HG03135 (cell line): ENCODE results near the gene DTX1.
A peak's percentile ranks its signal among the peaks of the same experiment; 100 is the strongest.

Source experiments
- ATAC-seq: cut with Tn5 transposase; IDR thresholded peaks from one replicate; pipeline ENCODE4 v1.9.1; 2021; ENCODE audit warnings: mild to moderate bottlenecking, moderate library complexity; ENCODE audit not compliant: unreplicated experiment

The DTX1 gene

DNA sequence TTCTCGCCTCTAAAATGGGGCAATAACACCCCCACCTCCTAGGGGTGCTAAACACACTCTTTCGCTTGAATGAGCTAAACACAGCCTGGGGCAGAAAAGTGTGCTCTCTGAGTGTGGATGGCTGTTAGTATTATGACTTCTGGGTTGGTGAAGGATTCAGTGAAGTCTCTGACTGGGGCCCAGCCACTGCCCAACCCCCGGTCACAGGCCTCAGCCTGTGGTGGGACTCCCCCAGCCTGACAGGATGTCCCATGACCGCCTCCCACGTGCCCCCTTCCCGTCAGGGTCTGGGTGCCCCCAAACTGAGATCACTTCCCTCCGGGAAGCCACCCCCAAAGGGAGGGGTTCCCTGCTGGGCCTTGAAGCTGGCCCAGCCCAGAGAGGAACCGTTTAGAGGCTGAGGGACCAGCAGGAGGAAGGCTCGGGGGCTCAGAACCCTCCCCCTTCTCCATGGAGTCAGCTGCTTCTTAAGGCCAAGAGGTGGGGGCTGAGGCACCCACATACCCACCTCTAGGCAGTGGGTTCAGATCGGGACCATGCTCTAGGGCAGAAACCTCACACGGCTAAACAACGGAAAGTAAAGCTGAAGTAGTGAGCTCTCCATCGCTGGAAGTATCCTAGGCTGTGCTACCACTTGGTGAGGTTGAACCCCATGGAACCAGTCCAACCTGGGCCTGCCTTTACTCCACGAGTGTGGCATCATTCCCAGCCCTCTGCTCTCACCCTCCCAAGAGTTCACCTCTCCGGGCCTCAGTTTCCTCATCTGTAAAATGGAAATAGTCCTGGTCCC lies 13.8 kb downstream of the DTX1 start:
- no peak for ATAC-seq

DNA sequence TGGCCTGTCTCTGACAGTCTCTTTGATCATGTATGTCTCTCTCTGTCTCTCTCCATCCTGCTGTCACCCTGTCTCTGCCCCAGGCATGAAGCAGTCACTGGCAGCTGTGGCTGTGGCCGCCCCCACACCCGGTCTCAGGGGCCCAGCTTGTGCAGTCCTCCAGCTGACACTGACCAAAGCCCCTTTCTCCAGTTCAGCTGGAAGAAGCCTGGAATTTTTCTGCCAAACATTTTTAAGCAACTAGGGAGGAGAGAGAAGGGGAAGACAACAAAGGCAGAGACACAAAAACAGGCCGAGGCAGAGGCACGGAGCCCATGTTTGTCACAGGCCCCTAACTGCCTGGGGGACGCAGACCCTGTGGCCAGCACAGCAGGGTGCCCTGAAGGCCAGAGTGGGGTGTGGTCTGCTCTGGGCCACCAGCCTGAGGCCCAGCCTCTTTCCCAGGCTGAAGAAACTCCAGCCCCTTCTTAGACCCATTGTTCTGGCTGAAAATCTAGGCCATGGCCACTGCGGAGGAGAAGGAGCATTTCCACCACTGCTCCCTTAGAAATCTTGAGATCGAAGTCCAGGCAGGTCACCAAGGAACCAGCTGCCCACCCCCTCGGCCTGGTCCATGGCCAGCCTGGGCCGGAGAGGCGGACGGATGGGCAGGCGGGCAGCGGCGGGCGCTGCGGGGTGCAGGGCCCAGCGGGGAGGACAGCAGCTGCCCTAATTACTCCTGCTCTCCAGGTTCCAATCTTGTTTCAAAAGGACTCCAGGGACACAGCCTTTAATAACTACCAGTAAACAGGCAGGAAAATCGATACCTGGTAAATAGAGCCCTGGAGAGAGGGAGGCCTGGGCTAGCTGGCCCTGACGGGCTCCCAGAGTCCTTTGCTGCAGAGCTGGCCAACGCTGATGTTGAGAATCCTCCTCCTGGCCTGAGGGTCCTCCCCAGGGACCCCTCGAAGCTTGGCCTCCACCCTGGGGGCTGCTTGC lies 14.9 kb downstream of the DTX1 start:
- no peak for ATAC-seq

DNA sequence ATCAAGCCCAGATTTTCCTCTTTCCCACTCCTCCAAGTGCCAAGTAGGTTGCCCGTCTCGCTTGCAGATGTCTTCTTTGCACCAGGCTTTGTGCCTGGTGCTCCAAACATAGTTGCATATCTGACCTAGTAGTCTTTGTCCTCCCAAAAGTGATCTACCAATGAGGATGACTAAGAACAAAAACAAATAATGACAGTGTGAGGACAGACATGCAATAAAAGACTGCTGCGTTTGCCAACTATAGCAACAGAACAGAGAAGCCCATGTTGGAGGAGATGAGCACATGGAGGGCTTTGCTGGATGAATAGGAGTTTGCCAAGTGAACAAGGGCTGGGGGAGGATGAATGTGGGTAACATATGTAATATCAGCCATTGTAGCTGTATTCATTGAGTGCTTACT lies 15.6 kb downstream of the DTX1 start:
- no peak for ATAC-seq

DNA sequence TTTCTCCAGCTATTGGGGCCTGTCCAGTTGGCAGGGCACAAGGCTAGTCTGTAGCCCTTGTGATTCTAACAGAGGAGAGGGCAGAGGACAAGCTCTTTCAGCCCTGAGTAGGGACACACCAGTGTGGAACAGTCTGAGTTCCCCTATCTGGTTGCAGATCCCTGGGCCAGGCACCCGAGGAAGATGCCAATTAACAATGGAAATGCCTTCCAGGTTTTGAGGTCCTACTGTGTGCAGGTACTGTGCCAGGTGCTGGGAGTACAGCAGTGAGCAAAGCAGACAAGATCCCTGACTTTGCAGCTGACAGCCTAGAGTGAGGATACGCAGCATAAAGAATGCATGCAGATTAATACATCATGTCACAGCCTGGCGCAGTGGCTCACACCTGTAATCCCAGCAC lies 17.1 kb downstream of the DTX1 start:
- ATAC-seq = no peak

DNA sequence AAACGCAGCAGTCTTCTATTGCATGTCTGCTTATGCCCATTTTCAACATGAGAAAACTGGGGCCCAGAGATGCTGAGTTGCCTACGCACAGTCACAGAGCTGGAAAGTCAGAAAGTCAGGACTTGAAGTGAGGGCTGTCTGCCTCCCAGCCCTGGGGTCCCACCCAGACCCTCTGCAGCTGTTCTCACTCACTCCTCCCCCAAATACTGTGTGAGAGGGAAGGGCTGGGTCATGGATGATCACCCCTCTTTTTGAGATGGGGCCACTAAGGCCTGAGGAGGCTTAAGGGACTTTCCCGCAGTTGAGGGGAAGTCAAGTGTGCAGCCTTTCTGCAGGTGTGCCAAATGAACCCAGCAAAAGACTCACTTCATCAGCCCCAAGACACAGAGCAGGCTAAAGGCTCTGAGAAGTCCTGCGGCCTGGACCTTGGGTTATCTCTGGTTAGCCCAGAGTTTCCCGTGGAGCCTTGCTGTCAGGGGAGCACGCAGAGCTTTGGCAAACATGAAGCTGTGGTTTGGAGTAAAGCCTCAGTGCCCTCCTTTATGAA lies 18.7 kb downstream of the DTX1 start:
- peak; percentile 89 for ATAC-seq

DNA sequence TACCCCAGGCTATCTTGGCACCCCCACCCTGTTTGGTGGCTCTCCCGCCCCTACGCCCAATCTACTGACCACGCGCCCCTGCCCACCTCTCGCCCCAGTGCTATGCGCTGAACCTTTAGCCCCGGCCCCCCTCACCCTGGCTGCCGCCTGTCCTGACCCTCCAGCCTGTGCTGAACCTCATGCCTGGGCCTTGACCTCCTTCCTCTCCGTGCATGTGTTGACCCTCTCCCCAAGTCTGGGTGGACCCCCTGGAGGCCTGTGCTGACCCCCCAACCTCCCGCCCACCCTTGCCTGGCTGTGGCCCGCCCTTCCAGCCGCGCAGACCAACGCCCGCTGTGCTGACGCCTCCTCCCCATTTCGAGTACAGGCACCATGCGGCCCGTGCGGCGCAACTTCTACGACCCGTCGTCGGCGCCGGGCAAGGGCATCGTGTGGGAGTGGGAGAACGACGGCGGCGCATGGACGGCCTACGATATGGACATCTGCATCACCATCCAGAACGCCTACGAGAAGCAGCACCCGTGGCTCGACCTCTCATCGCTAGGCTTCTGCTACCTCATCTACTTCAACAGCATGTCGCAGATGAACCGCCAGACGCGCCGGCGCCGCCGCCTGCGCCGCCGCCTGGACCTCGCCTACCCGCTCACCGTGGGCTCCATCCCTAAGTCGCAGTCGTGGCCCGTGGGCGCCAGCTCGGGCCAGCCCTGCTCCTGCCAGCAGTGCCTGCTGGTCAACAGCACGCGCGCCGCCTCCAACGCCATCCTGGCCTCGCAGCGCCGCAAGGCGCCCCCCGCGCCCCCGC lies 20.7 kb downstream of the DTX1 start:
- ATAC-seq = no peak

GRCh38 chr12:113077859-113078255 lies 21.3 kb downstream of the DTX1 start:
- ATAC-seq = no peak

GRCh38 chr12:113081873-113082272 lies 25.3 kb downstream of the DTX1 start:
- no peak for ATAC-seq

DNA sequence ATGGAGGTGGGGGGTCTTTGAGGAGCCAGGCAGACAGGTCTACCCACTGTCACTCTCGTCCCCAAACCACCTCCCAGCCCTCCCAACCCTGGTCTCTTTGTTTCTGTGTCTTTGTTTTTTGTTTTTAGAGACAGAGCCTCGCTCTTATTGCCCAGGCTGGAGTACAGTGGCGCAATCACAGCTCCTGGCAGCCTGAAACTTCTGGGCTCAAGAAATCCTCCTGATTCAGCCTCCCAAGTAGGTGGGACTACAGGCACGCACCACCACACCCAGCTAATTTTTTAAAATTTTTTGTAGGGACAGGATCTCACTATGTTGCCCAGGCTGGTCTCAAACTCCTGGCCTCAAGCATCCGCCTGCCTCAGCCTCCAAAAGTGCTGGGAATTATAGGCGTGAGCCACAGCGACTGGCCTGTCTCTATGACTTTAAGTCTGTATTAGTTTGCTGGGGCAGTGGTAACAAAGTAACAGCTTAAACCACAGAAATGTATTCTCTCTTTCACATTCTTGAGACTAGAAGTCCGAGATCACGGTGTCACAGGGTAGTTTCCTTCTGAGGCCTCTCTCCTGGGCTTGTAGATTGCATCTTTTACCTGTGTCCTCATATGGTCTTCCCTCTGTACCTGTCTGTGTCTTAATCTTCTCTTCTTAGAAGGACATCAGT lies 26.1 kb downstream of the DTX1 start:
- peak; percentile 72 for ATAC-seq

DNA sequence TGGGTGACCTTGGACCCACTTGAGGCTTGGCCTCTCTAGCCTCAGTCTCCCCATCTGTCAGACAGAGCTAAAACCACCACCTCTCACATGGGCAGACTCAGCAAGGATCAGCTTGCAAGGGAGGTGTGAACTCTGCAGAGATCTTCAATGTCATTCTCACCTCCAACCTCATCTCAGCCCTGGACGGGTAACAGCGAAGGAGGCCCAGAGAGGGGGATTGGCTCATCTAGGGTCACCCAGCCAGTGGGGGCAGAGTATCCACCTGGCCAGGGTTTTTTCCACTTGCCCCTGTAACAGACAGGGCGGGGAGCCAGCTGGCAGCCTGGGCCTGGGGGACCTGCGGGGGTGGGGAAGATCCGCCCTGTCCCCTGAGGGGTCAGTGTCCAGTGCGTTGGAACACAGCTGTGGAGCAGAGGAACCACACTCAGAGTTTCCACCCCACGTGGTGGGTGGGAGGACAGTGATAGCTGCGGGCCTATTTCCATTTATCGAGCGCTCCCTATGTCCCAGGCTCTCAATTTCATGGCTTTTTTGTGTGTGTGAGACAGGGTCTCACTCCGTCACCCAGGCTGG lies 27.4 kb downstream of the DTX1 start:
- ATAC-seq = no peak

GRCh38 chr12:113086249-113087164 lies 30.0 kb downstream of the DTX1 start:
- ATAC-seq = no peak

DNA sequence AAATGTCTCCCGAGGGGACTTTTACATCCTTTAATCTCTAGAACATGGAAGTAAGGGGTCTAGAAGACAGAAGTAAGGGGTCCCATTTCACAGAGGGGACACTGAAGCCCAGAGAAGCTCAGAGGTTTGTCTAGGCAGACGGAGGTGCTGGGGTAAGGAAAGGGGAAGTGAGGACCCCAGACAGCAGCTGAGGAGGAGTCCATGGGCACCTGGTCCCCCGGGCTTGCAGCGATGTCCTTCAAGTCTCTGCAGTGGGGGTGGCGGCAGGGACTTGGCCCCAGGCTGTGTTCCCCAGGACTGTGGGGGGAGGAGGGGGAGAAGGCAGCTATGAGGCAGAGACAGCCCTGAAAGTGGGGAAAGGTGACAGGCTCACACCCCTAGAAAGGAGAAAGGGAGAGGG lies 30.7 kb downstream of the DTX1 start:
- ATAC-seq = no peak

- ATAC-seq = no peak
Measured at GRCh38 chr12:113088037-113088436, 31.5 kb downstream of the DTX1 start.

- no peak for ATAC-seq
Measured at GRCh38 chr12:113088971-113089756, 32.6 kb downstream of the DTX1 start.

GRCh38 chr12:113089839-113090238 lies 33.3 kb downstream of the DTX1 start:
- no peak for ATAC-seq

GRCh38 chr12:113090740-113091139 lies 34.2 kb downstream of the DTX1 start:
- ATAC-seq = no peak

DNA sequence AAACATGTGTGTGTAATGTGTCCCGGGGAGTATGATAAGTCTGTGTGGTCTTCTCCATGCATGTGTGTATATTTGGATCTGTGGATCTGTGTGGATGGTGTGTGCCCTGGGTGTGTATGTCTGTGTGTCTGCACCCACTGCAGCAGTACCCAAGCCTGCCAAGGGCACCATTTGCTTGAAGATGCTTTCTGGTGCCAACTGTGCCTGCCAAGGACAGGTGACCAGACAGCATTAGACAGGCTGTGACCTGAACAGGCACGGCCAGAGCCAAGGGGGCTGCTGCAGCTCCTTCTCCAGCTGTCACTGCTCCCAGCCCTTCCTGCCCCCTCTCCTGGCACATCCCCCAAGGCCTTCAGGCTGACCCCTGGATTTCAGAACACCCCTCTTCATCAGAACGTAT lies 35.0 kb downstream of the DTX1 start:
- no peak for ATAC-seq
